ENCODE data around the gene ATP6V1C2. TPM values are rescaled to one million over a fixed set of nuclear protein-coding genes. Genes with fewer than 3 reads are reported as not detected.
"Not testable (repeated sequence)": the region's sequence is repeated elsewhere in the genome, so short reads cannot be mapped to it uniquely, and the experiment has no call there.

The ATP6V1C2 gene
- total RNA-seq, 1 donor from 2014 or later: not detected

DNA sequence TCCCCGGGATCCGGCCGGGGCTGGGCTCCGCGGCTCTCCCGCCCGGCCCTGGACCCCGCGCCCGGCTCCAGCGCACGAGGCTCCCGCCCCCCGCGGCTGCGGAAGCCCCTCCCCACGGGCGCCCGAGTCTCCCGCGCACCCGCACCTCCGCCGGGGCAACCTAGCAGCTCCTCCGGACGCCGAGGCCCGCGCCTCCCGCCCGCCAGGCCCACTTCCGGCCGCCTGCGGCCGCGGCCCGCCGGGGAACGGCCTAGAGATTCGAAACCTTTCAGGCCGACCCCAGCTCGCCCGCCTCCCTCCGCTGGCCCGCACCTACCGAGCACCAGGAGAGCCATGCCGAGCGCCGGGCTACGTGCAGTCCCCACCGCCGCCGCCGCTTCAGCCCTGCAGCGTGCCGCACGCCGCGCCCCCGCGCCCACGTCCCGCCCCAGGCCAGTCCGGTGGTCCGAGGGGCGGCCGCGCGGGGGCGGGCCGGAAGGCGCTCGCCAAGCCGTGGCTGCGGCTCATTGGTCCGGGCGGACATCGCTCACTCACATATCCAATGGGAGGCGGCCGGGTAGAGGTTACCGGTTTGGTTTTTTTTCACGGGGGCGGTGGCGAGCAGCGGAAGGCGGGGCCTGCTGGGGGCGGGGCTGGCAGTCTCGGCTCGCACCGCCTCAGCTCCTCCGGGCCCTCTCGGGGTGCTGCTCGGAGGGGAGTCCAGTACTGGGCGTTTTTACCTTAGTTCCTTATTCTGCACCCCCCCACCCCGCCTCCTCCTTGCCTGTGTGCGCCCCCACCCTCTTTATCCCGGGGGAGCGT lies 91.1 kb downstream of the ATP6V1C2 start, which contains the start of gene PDIA6:
PDIA6 (minus strand) TSS at position 424 of the 801 bp plus-strand sequence; CDS start at position 335, 89 bp downstream.
- H3K27me3 Mint-ChIP-seq (ENCODE audit: unreplicated experiment): no peaks in the 10 kb centered on the region
- TF ChIP-seq, protein P1, sequence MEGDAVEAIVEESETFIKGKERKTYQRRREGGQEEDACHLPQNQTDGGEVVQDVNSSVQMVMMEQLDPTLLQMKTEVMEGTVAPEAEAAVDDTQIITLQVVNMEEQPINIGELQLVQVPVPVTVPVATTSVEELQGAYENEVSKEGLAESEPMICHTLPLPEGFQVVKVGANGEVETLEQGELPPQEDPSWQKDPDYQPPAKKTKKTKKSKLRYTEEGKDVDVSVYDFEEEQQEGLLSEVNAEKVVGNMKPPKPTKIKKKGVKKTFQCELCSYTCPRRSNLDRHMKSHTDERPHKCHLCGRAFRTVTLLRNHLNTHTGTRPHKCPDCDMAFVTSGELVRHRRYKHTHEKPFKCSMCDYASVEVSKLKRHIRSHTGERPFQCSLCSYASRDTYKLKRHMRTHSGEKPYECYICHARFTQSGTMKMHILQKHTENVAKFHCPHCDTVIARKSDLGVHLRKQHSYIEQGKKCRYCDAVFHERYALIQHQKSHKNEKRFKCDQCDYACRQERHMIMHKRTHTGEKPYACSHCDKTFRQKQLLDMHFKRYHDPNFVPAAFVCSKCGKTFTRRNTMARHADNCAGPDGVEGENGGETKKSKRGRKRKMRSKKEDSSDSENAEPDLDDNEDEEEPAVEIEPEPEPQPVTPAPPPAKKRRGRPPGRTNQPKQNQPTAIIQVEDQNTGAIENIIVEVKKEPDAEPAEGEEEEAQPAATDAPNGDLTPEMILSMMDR (IDR thresholded peaks at IDR 0.05; ENCODE audit: unreplicated experiment): peak; percentile 25
- peak within 1 kb of the TSS; percentile 67 for H3K27ac Mint-ChIP-seq (ENCODE audit: unreplicated experiment)
- H3K4me1 Mint-ChIP-seq (ENCODE audit: unreplicated experiment): peaks cover 37% of the 10 kb centered on the region
- peak within 1 kb of the TSS; percentile 96 for H3K4me3 Mint-ChIP-seq (ENCODE audit: unreplicated experiment)
- peak; percentile 98 for DNase-seq (ENCODE audit: low spot score)
- H3K36me3 Mint-ChIP-seq (ENCODE audit: low read depth, unreplicated experiment): no peaks in the 10 kb centered on the region
- H3K9me3 Mint-ChIP-seq (ENCODE audit: unreplicated experiment): no peaks in the 10 kb centered on the region

DNA sequence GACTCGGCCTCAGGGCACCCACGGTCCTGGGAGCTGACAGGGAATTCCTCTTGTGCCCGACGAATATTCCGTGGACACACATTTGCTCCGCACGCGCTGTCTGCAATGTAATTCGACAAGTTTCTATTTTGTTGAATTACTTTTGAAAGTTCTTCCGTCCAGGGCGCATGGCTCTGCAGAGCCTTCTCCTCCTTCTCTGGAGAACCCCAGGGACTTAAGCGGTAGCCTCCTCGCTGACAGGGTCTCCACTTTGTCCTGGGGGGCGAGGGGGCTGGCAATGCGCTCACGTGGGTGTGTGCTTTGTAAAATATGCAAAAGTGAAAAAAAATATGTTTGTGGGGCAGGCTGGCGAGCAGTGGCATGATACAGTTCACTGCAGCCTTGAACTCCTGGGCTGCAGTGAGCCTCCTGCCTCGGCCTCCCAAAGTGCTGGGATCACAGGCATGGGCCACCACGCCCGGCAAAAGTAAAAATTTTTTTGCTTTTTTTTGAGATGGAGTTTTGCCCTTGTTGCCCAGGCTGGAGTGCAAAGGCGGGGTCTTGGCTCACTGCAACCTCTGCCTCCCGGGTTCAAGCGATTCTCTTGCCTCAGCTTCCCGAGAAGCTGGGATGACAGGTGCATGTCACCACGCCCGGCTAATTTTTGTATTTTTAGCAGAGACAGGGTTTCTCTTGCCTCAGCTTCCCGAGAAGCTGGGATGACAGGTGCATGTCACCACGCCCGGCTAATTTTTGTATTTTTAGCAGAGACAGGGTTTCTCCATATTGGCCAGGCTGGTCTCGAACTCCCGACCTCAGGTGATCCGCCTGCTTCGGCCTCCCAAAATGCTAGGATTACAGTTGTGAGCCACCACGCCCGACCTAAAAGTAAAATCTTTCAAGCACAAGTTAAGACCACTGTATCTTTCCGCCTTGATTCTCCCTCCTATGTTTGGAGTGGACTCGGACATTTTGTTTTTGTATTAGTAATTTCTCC lies 92.0 kb downstream of the ATP6V1C2 start:
- not testable (repeated sequence) for H3K36me3 Mint-ChIP-seq (ENCODE audit: low read depth, unreplicated experiment)
- peak overlapping the region; percentile 52 for H3K27ac Mint-ChIP-seq (ENCODE audit: unreplicated experiment)

DNA sequence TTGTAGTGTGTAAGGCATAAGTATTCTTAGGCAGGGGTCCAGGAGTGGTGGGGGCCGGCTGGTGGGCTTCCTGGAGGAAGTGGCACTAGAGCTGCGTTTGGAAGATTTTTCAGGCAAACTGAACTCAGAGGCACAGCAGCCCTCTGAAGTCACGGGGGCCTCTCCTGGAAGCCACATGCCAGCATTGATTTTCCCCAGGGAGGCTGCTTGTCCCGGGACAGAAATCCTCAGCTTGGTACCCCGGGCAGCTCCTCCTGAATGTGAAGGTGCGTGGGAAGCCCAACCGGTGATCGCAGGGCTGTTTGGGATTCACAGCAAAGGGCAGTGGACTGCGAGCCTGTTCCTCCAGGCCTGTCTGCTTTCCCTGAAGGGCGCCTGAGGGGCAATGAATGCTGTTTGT lies 92.7 kb downstream of the ATP6V1C2 start:
- Mint-ChIP-seq H3K4me1 (ENCODE audit: unreplicated experiment) (peaks cover 38% of the 10 kb centered on the region), H3K4me3 (ENCODE audit: unreplicated experiment) (peak overlapping the region; percentile 85), H3K9me3 (ENCODE audit: unreplicated experiment) (no peaks in the 10 kb centered on the region), H3K27me3 (ENCODE audit: unreplicated experiment) (peaks cover 2% of the 10 kb centered on the region), H3K27ac (ENCODE audit: unreplicated experiment) (peak overlapping the region; percentile 22), H3K36me3 (ENCODE audit: low read depth, unreplicated experiment) (no peaks in the 10 kb centered on the region)
- TF ChIP-seq, protein P1 (IDR thresholded peaks at IDR 0.05; ENCODE audit: unreplicated experiment): no peak
- no peak for DNase-seq (ENCODE audit: low spot score)

More for the DNA sequence above, 92.0 kb downstream of the ATP6V1C2 start:
- Mint-ChIP-seq H3K4me1 (ENCODE audit: unreplicated experiment) (peaks cover 34% of the 10 kb centered on the region), H3K4me3 (ENCODE audit: unreplicated experiment) (peak overlapping the region; percentile 87)
- DNase-seq (ENCODE audit: low spot score); H3K27me3 Mint-ChIP-seq (ENCODE audit: unreplicated experiment); H3K9me3 Mint-ChIP-seq (ENCODE audit: unreplicated experiment): not testable (repeated sequence)

DNA sequence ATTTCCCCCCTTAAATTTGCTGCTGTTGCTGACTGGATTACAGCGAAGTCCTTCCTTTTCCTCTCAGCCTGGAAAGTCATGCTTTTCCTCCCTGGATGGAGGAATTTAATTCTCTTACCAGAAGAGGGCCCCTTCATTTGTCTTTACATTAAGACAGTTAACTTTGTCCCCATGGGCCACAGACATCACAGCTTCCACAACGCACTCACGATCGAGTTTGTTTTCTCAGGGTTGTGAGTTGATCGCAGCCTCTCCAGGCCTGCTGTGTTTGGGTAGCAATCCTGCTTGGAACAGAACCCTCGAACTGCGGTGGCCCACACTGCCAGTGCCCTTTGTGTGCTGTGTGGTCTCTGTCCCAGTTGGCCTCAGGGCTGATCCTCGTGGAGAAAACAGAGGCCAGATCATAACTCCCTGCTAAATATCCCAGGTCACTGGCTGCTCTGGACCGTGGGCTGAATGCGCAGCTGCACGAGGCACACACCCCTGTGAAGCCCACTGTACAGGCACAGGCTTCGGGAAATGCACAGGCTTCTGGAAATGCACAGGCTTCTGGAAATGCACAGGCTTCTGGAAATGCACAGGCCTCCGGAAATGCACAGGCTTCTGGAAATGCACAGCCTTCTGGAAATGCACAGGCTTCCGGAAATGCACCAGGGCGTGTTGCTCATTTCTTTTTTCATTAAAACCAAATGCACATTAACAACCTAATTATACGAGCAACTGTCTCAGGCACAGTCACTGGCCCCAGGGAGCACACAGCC lies 93.3 kb downstream of the ATP6V1C2 start:
- TF ChIP-seq, protein P1 (IDR thresholded peaks at IDR 0.05; ENCODE audit: unreplicated experiment): no peak
- peaks cover 2% of the 10 kb centered on the region for H3K27me3 Mint-ChIP-seq (ENCODE audit: unreplicated experiment)
- no peaks in the 10 kb centered on the region for H3K36me3 Mint-ChIP-seq (ENCODE audit: low read depth, unreplicated experiment)
- no peak overlapping the region for H3K27ac Mint-ChIP-seq (ENCODE audit: unreplicated experiment)
- H3K9me3 Mint-ChIP-seq (ENCODE audit: unreplicated experiment): no peaks in the 10 kb centered on the region
- no peak overlapping the region for H3K4me3 Mint-ChIP-seq (ENCODE audit: unreplicated experiment)
- no peak for DNase-seq (ENCODE audit: low spot score)
- peaks cover 38% of the 10 kb centered on the region for H3K4me1 Mint-ChIP-seq (ENCODE audit: unreplicated experiment)

DNA sequence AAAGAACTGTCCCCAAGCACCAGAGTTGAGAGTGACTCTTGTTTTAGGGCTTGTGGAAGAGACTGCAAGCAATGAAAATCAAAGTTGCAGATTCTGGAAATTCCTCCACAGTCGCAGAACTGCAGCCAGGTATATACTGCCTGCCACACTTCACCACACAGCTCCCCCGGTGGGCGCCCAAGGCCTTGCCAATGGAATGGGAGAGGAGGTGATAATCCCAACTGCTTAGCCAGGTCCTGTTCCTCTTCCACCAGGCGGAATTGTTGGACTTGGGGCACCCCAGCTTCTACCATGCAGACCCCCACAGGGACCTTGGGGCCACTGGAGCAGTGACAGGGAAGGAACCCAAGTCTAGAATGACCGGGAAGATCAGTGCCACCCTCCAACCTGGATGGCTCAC lies 96.0 kb downstream of the ATP6V1C2 start:
- no peaks in the 10 kb centered on the region for H3K9me3 Mint-ChIP-seq (ENCODE audit: unreplicated experiment)
- H3K4me1 Mint-ChIP-seq (ENCODE audit: unreplicated experiment): peaks cover 19% of the 10 kb centered on the region
- H3K36me3 Mint-ChIP-seq (ENCODE audit: low read depth, unreplicated experiment): no peaks in the 10 kb centered on the region
- no peak for DNase-seq (ENCODE audit: low spot score)
- TF ChIP-seq, protein P1 (IDR thresholded peaks at IDR 0.05; ENCODE audit: unreplicated experiment): no peak
- H3K27me3 Mint-ChIP-seq (ENCODE audit: unreplicated experiment): peaks cover 2% of the 10 kb centered on the region
- H3K27ac Mint-ChIP-seq (ENCODE audit: unreplicated experiment): no peak overlapping the region
- no peak overlapping the region for H3K4me3 Mint-ChIP-seq (ENCODE audit: unreplicated experiment)

DNA sequence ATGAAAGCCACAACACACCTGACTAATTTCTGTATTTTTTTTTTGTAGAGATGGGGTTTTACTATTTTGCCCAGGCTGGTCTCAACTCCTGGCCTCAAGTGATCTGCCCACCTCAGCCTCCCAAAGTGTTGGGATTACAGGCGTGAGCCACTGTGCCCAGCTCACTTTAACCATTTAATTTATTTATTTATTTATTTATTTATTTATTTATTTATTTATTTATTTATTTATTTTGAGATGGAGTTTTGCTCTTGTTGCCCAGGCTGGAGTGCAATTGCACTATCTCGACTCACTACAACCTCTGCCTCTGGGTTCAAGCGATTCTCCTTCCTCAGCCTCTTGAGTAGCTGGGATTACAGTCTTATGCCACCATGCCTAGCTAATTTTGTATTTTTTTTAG lies 96.9 kb downstream of the ATP6V1C2 start:
- H3K27ac Mint-ChIP-seq (ENCODE audit: unreplicated experiment); H3K27me3 Mint-ChIP-seq (ENCODE audit: unreplicated experiment); DNase-seq (ENCODE audit: low spot score); H3K4me3 Mint-ChIP-seq (ENCODE audit: unreplicated experiment); H3K9me3 Mint-ChIP-seq (ENCODE audit: unreplicated experiment); H3K36me3 Mint-ChIP-seq (ENCODE audit: low read depth, unreplicated experiment): not testable (repeated sequence)
- peaks cover 19% of the 10 kb centered on the region for H3K4me1 Mint-ChIP-seq (ENCODE audit: unreplicated experiment)
